ENCODE data around the gene SAMD9L.

SAMD9L gene

GRCh38 chr7:93120592-93121549, 27.3 kb downstream of the SAMD9L start:
- no peak for ATAC-seq
- no peak overlapping the region for H3K27ac Mint-ChIP-seq

GRCh38 chr7:93119191-93119905, 28.8 kb downstream of the SAMD9L start:
- H3K9me3 Mint-ChIP-seq = peaks cover 8% of the 10 kb centered on the region
- no peak for ATAC-seq
- H3K4me3 Mint-ChIP-seq = no peak overlapping the region
- peaks cover 31% of the 10 kb centered on the region for H3K4me1 Mint-ChIP-seq
- no peak overlapping the region for H3K27ac Mint-ChIP-seq
- no peaks in the 10 kb centered on the region for H3K27me3 Mint-ChIP-seq
- peaks cover 43% of the 10 kb centered on the region for H3K36me3 Mint-ChIP-seq

More at GRCh38 chr7:93120592-93121549, 27.3 kb downstream of the SAMD9L start:
- peaks cover 16% of the 10 kb centered on the region for H3K4me1 Mint-ChIP-seq
- H3K9me3 Mint-ChIP-seq = peaks cover 13% of the 10 kb centered on the region
- H3K27me3 Mint-ChIP-seq = no peaks in the 10 kb centered on the region
- H3K4me3 Mint-ChIP-seq = no peak overlapping the region
- H3K36me3 Mint-ChIP-seq = peaks cover 40% of the 10 kb centered on the region

GRCh38 chr7:93117852-93118530, 30.2 kb downstream of the SAMD9L start, which contains the start of gene SAMD9:
TSS of gene SAMD9 (minus strand) at chr7:93117979. CDS start at chr7:93106097, 11,882 bp downstream.
- ATAC-seq = peak; percentile 99
- Mint-ChIP-seq H3K27ac (peak within 1 kb of the TSS; percentile 86), H3K36me3 (peaks cover 45% of the 10 kb centered on the region), H3K4me1 (peaks cover 35% of the 10 kb centered on the region), H3K9me3 (peaks cover 5% of the 10 kb centered on the region), H3K27me3 (no peaks in the 10 kb centered on the region), H3K4me3 (peak within 1 kb of the TSS; percentile 76)

- peak overlapping the region; percentile 76 for H3K4me3 Mint-ChIP-seq
- peaks cover 39% of the 10 kb centered on the region for H3K4me1 Mint-ChIP-seq
- peaks cover 46% of the 10 kb centered on the region for H3K36me3 Mint-ChIP-seq
- peaks cover 3% of the 10 kb centered on the region for H3K9me3 Mint-ChIP-seq
- peak overlapping the region; percentile 86 for H3K27ac Mint-ChIP-seq
- no peak for ATAC-seq
- no peaks in the 10 kb centered on the region for H3K27me3 Mint-ChIP-seq
Measured at GRCh38 chr7:93117327-93117726, 30.9 kb downstream of the SAMD9L start.

GRCh38 chr7:93115796-93116195, 32.4 kb downstream of the SAMD9L start:
- Mint-ChIP-seq H3K9me3 (peaks cover 10% of the 10 kb centered on the region), H3K4me1 (peaks cover 41% of the 10 kb centered on the region), H3K27ac (peak overlapping the region; percentile 86), H3K36me3 (peaks cover 61% of the 10 kb centered on the region), H3K4me3 (peak overlapping the region; percentile 58), H3K27me3 (no peaks in the 10 kb centered on the region)
- ATAC-seq = no peak

- Mint-ChIP-seq H3K27me3 (no peaks in the 10 kb centered on the region), H3K27ac (no peak overlapping the region), H3K4me1 (peaks cover 6% of the 10 kb centered on the region), H3K36me3 (peaks cover 82% of the 10 kb centered on the region), H3K4me3 (no peak overlapping the region), H3K9me3 (peaks cover 22% of the 10 kb centered on the region)
- no peak for ATAC-seq
Measured at GRCh38 chr7:93108003-93108402, 40.2 kb downstream of the SAMD9L start.

- Mint-ChIP-seq H3K4me3 (no peak overlapping the region), H3K36me3 (no peaks in the 10 kb centered on the region), H3K9me3 (peaks cover 21% of the 10 kb centered on the region), H3K27me3 (peaks cover 1% of the 10 kb centered on the region), H3K27ac (no peak overlapping the region), H3K4me1 (no peaks in the 10 kb centered on the region)
- no peak for ATAC-seq
Measured at GRCh38 chr7:93097388-93097787, 50.8 kb downstream of the SAMD9L start.

- ATAC-seq = no peak
- H3K36me3 Mint-ChIP-seq = peaks cover 5% of the 10 kb centered on the region
- H3K4me3 Mint-ChIP-seq = no peak overlapping the region
- peaks cover 12% of the 10 kb centered on the region for H3K9me3 Mint-ChIP-seq
- H3K27ac Mint-ChIP-seq = no peak overlapping the region
- no peaks in the 10 kb centered on the region for H3K4me1 Mint-ChIP-seq
- peaks cover 39% of the 10 kb centered on the region for H3K27me3 Mint-ChIP-seq
Measured at GRCh38 chr7:93092757-93093370, 55.3 kb downstream of the SAMD9L start.

Data from stimulated activated memory B cell treated with anti-CD40 and anti-IgM and Interleukin-4, amounts not matched to agents 10 μg/mL and 1 μg/mL and 100 μg/mL, for 72 hours (primary cell).